NCI-H2196 treated with DMSO at 0.1 percent for 48 hours (cell line): ENCODE results near the gene ANKRD40CL.

Experiments used
- DNase-seq: peaks from one replicate; lab custom pipeline; 2025; ENCODE audit not compliant: unreplicated experiment; lab: John Stamatoyannopoulos, UW

Gene ANKRD40CL

GRCh38 chr17:50790618-50791017, 23.3 kb upstream of the ANKRD40CL start:
- DNase-seq: no peak

- no peak for DNase-seq
Observed at GRCh38 chr17:50787106-50787505, 19.8 kb upstream of the ANKRD40CL start.

DNA sequence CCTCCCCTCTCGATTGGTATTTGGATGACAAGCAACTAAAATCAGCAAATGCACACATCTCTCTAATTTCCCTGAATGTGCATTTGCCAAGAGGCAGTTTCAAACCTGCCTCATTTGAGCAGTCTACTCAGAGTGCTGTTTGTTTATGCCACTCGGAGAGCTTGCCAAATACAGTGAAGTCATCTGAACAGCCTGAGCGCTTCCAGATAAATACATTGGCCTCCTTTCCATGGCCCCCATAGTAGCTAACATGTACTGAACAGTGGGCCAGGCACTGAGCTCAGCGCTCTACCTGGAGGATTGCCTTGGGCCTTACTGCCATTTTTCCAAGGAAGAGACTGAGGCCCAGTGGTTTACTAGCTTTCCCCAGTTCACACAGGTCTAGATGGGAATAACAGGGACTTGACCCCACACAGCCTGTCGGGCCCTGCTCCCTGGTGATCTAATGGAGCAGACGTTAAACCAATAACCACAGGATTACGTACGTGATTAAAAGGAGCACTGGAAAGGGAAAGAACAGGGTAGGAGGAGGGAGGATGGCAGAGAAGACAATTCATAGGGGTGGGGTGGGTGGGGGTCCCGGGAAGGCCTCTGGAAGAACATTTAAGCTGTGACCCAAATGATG, 18.7 kb upstream of the ANKRD40CL start:
- peak; percentile 35 for DNase-seq

DNA sequence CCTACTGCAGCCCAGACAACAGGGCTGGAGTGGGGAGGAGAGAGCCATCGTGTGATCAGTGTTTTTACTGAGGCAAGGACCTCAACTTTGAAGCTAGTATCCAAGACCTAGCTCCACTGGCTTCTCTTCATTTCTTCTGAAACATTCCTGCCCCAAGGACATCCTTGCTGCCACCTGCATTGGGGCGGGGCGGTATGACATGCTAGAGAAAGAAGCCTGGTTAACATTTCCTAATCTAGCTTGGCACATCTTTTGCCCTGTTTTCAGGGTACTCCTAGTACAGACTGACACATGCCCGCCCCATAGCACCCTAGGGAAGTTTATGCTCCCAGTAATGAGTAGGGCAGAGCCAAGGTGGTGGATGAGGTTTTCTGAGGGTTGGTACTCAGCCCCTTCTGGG, 17.8 kb upstream of the ANKRD40CL start:
- no peak for DNase-seq

DNA sequence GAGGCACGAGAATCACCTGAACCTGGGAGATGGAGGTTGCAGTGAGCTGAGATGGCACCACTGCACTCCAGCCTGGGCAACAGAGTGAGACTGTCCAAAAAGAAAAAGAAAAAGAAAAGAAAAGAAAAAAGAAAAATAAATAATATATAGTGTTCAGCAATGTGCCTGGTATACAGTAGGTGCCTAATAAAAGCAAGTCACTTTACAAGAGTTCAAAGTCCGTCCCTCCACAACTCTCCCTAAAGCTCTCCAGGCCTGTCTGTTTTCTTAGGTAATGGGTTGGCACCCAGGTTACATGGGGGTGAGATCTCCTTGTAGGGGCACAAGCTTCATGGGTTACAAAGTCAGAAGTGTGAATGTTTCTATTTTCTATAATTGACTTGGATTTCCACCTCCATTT, 16.6 kb upstream of the ANKRD40CL start:
- DNase-seq: no peak

DNA sequence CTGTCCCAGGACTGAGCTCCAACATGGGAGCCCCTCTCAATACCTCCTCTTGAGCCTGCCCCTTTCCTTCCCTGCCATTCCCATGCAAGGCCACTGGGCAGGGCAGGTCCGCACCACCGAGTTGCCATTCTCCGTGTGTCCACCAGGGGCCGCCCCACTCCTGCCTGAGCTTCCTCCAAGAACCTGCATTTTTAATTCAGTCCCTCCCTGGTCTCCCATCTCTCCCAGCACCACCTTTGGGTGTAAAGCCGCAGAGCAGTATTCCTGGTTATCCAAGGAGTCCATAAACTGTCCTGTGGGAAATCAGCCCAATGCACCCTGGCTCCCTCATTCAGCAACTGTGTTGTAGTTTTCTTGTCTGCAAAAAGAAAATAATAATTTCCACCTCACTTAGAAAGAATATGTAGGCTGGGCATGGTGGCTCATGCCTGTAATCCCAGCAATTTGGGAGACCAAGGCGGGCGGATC, 15.9 kb upstream of the ANKRD40CL start:
- peak; percentile 70 for DNase-seq

DNA sequence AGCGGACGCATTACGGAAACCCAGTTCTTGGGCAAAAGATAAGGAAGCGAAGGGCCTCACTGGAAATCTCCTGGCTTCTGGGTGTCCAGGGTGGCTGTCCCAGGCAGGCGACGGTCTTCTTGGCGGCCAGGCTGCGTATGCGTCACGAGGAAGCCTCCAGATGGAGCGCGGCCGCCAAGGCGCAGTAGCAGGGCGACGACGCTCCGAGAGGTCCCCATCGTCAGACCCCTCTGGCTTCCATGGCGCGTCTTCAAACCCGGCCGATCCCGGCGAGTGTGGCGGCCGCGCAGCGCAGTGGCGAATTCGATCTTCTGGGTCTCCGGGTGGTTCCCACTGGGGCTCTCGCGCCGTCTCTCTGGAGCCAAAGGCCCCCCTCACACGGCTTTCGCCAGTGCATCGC, 13.8 kb upstream of the ANKRD40CL start:
- DNase-seq: no peak

GRCh38 chr17:50779747-50780353, 12.5 kb upstream of the ANKRD40CL start:
- no peak for DNase-seq

GRCh38 chr17:50778988-50779387, 11.7 kb upstream of the ANKRD40CL start:
- DNase-seq: no peak

DNA sequence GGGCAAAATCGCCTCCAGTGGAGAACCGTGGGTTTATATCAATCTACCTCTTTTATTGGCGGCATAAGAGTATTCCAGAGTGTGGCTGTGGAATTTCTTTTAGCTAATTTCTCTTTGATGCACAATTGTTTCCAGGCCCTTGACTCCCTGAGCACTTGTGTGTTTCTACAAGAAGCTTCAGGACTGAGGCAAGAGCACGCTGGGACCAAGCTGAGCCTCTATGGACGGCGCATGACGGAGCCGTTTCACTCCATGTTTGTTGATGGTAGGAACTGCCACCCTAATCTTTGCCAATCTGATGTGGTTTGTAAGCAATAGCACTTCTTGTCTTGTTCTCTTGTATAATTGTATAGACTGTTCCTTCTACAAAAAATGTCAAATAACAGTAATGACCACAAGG, 11.2 kb upstream of the ANKRD40CL start:
- no peak for DNase-seq

- no peak for DNase-seq
Observed at GRCh38 chr17:50775926-50776325, 8.6 kb upstream of the ANKRD40CL start.

DNA sequence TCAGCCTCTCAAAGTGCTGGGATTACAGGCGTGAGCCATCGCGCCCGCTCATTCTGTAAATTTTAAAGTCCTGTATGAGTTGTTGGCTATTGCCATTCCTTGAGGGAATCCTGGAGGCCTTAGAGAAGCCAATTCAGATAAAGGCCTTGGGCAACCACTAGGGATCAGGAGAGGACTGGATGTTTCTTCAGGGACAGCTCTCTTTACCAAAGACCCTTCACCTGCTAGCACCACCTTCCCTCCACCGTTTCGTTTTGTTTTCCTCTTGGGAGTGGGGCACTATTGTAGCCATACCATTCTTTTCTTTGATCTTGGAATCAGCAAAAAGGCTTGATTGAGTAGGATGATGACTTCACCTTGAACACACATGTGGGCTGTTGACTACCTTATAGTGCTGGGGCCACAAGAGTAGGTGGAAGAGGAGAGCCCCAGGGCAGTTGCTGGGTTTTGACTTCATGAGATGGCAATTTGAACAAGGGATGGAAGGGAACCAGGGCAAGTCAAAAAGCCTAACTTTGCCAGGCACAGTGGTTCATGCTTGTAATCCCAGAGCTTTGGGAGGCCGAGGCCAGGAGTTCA, 7.0 kb upstream of the ANKRD40CL start:
- no peak for DNase-seq

- DNase-seq: no peak
Observed at GRCh38 chr17:50771991-50772785, 4.9 kb upstream of the ANKRD40CL start.

GRCh38 chr17:50770346-50770745, 3.0 kb upstream of the ANKRD40CL start:
- no peak for DNase-seq

- no peak for DNase-seq
Observed at GRCh38 chr17:50769884-50770283, 2.6 kb upstream of the ANKRD40CL start.

- DNase-seq: peak; percentile 46
Observed at GRCh38 chr17:50768346-50768761, 1.0 kb upstream of the ANKRD40CL start.

DNA sequence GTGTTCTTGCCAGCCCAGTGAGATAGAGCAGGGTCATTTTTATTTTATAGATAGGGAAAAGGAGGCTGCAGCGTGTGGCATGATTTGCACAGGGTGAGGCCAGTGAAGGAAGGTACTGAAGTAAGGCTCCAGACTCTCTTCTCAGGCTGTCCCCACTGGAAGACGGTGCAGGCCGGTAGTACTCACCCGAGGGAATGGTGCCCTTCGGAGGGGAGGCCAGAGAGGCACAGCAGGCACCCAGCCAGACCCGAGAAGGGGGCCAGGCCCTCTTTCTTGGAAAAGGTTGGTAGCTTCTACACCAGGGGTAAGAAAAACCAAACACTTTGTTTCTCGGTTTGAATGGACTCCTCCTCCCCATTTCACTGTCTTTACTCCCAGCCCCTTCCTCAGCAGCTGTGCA, 288 bp downstream of the ANKRD40CL start:
- no peak for DNase-seq

DNA sequence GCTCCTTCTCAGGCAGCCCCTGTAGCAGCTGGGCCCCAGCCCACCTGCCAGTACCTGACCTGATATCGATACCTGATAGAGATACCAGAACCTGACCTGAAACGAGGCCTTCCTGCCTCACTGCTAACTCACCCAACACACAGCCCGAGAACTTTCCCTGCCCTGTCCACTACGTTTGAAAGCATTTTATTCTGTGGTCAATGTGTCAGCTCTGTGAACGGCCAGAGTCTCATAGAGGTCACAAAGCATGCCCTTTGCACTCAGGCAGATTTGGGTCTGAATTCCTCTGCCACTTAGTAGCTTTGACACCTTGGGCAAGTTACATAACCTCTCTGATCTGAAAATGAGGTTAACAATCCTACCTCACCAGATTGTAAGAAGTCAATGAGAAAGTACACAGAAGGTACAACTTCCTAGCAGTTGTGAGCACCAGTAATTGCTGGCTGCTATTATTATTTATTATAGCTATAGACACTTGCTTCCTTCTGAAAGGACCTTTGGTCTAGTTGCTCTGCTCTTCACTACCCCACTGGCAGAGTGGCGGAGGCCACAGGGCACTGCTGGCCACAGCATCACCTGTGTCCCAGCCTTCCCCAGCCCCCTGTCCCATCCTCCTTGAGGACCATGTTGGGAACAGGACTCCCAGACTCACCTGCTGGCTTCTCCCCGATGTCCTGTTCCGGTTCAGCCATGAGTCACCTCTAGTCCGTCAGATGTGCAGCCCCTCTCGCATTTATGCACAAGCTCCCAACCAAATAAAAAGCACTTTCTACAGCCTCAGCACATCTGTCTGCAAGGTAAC, 895 bp downstream of the ANKRD40CL start:
- no peak for DNase-seq

DNA sequence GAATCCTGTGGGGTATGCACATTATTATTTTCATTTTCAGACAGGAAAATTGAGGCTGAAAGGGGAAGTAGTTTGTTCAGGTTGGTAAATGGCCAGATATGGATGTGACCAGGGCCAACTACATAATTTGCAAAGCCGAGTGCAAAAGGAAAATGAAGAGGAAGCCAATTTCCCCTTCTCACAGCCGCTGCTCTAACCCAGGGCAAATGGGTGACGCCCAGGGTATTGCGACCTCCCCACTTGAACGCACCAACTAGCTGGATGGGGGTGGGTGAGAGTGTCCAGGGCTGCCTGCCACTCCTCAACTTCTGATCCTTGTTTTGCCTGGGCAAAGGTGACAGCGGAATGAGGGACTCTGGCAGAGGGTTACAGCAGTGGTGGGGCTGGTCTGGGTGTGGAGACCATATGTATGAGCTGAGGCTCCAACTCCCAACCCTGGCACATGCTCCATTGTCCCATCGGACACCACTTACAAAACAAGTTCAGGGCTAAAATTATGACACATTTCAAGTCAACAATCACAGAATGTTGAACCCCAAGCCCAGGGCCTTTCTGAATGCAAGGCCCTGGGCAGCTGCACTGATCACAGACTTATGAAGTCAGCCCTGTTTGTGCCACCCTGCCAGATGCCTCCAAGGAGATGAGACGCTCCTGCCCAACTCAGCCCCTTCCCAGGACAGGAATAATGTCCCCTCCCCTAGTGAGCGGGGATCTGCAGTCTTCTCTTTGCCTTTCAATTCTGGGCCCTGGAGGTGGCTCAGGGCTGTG, 1.7 kb downstream of the ANKRD40CL start:
- no peak for DNase-seq

- no peak for DNase-seq
Observed at GRCh38 chr17:50764734-50765149, 2.6 kb downstream of the ANKRD40CL start.
